CD14-positive monocyte (primary cell): ENCODE data around the gene ASAP3. TPM values are rescaled to one million over a fixed set of nuclear protein-coding genes. Genes with fewer than 3 reads are reported as not detected.

Experiments
- DNase-seq, 3 donors: peaks; one replicate each; pipeline ENCODE4 v3.0.0-alpha.2; 2011 to 2022
- H2AFZ ChIP-seq: 2 replicates; pipeline ENCODE4 v1.6.0; 2012; ENCODE audit warnings: mild to moderate bottlenecking, low read depth, low read length, inconsistent platforms; ENCODE audit not compliant: insufficient read depth, poor library complexity, severe bottlenecking
- H3K27ac ChIP-seq, 2 donors: 1 replicate in 1 of 2; 2 replicates in 1 of 2; pipeline ENCODE4 v1.5.1; 2012 to 2013; ENCODE audit warnings: low read length in 2 of 2, control low read depth in 1 of 2, inconsistent platforms in 1 of 2, low read depth in 1 of 2, mild to moderate bottlenecking in 1 of 2
- H3K27me3 ChIP-seq, 2 donors: one replicate each; pipeline versions ENCODE4 v1.6.0 to v1.6.1; 2011 to 2013; ENCODE audit warnings: low read length in 2 of 2; ENCODE audit not compliant: control insufficient read depth in 2 of 2, insufficient read depth in 2 of 2
- H3K36me3 ChIP-seq, 2 donors: replicated peaks in 1 of 2; 1 replicate in 1 of 2; 2 replicates in 1 of 2; pipeline versions ENCODE4 v1.5.1 to v1.6.1; 2012 to 2013; ENCODE audit warnings: low read length in 2 of 2, control low read depth in 1 of 2, inconsistent platforms in 1 of 2, mild to moderate bottlenecking in 1 of 2; ENCODE audit not compliant: insufficient read depth in 2 of 2, control insufficient read depth in 1 of 2
- H3K4me1 ChIP-seq, 2 donors: 1 replicate in 1 of 2; 2 replicates in 1 of 2; pipeline versions ENCODE4 v1.5.1 to v1.6.1; 2012 to 2013; ENCODE audit warnings: low read length in 2 of 2, control low read depth in 1 of 2, inconsistent platforms in 1 of 2, mild to moderate bottlenecking in 1 of 2, moderate library complexity in 1 of 2; ENCODE audit not compliant: insufficient read depth in 2 of 2, control insufficient read depth in 1 of 2
- H3K4me2 ChIP-seq: replicated peaks from 2 replicates; pipeline ENCODE3; 2012; ENCODE audit warnings: low read length, moderate library complexity, mild to moderate bottlenecking; ENCODE audit not compliant: poor library complexity, severe bottlenecking; ENCODE audit errors: extremely low read depth
- H3K4me3 ChIP-seq, 3 experiments: fragments of 200-600 bp in 1 of 3; sonication (generic) in 1 of 3; replicated peaks in 1 of 3; 1 replicate in 2 of 3; 2 replicates in 1 of 3; pipeline ENCODE4 v1.5.1; 2011 to 2013; ENCODE audit warnings: low read length in 3 of 3, mild to moderate bottlenecking in 3 of 3, control low read depth in 2 of 3, low read depth in 2 of 3, inconsistent platforms in 1 of 3, moderate library complexity in 1 of 3
- H3K79me2 ChIP-seq: 2 replicates; pipeline ENCODE4 v1.6.0; 2012; ENCODE audit warnings: mild to moderate bottlenecking, control low read depth, inconsistent platforms, low read length, moderate library complexity; ENCODE audit not compliant: insufficient read depth
- H3K9ac ChIP-seq: 2 replicates; pipeline ENCODE4 v1.6.0; 2017; ENCODE audit warnings: low read length, mild to moderate bottlenecking; ENCODE audit not compliant: insufficient read depth, poor library complexity, severe bottlenecking
- H3K9me3 ChIP-seq, 2 donors: replicated peaks in 1 of 2; 1 replicate in 1 of 2; 2 replicates in 1 of 2; pipeline versions ENCODE4 v1.5.1 to v1.6.1; 2012 to 2013; ENCODE audit warnings: low read length in 2 of 2, control low read depth in 1 of 2; ENCODE audit not compliant: control insufficient read depth in 1 of 2, insufficient read depth in 1 of 2
- H4K20me1 ChIP-seq: 2 replicates; pipeline ENCODE4 v1.6.0; 2012; ENCODE audit warnings: mild to moderate bottlenecking, low read length, control low read depth, moderate library complexity; ENCODE audit not compliant: insufficient read depth
- H3K27ac Mint-ChIP-seq, 7 donors: one replicate each; pipeline ENCODE4 v1.8.0; 2020; ENCODE audit warnings: mild to moderate bottlenecking in 7 of 7, mixed read lengths in 7 of 7, moderate library complexity in 6 of 7, inconsistent platforms in 2 of 7
- H3K27me3 Mint-ChIP-seq, 3 donors: one replicate each; pipeline ENCODE4 v1.8.0; 2021 to 2022; ENCODE audit warnings: low read depth in 3 of 3, mild to moderate bottlenecking in 3 of 3, mixed read lengths in 3 of 3, moderate library complexity in 3 of 3, inconsistent platforms in 1 of 3
- H3K36me3 Mint-ChIP-seq, 2 donors: one replicate each; pipeline ENCODE4 v1.8.0; 2020; ENCODE audit warnings: mixed read lengths in 2 of 2, inconsistent platforms in 1 of 2, mild to moderate bottlenecking in 1 of 2
- H3K4me1 Mint-ChIP-seq: one replicate; pipeline ENCODE4 v1.8.0; 2020; ENCODE audit warnings: mild to moderate bottlenecking, mixed read lengths
- H3K4me3 Mint-ChIP-seq, 2 donors: one replicate each; pipeline ENCODE4 v1.8.0; 2020; ENCODE audit warnings: mild to moderate bottlenecking in 2 of 2, mixed read lengths in 2 of 2, moderate library complexity in 1 of 2
- H3K9me3 Mint-ChIP-seq, 7 donors: one replicate each; pipeline ENCODE4 v1.8.0; 2020 to 2022; ENCODE audit warnings: mixed read lengths in 7 of 7, mild to moderate bottlenecking in 6 of 7, moderate library complexity in 6 of 7, inconsistent platforms in 2 of 7
- CTCF ChIP-seq: fragments of 200-600 bp; IDR thresholded peaks from one replicate; pipeline ENCODE4 v1.8.0; 2022; ENCODE audit warnings: antibody characterized with exemption, mild to moderate bottlenecking
- WGBS: methylation state at CpG from one replicate; pipeline ENCODE4 v1.1.5; 2013; ENCODE audit warnings: missing lambda C conversion rate; ENCODE audit not compliant: insufficient coverage; 5-methylcytosine and 5-hydroxymethylcytosine counted together
- intact Hi-C, 2 donors: fragments of 100-400 bp; cut with micrococcal nuclease; formaldehyde crosslinking; loops; one replicate each; pipeline versions ENCODE4 v1.15.0 to v1.15.1; 2023
- polyA plus RNA-seq, 3 donors: library from polyadenylated mRNA; depleted of rRNA in 1 of 3; unstranded in 2 of 3; stranded (reverse) in 1 of 3; fragments of 300-500 nt in 2 of 3; fragments of >200 nt in 1 of 3; fragmentation: Illumina TruSeq in 2 of 3; gene quantifications; 1 replicate in 2 of 3; 2 replicates in 1 of 3; pipeline ENCODE4 v1.2.3, GENCODE V29; 2012 to 2021

The ASAP3 gene
- polyA plus RNA-seq, 3 donors: 0.27 to 1.1 TPM; not detected in 1

- DNase-seq: no peak
- peaks cover 46 to 51% (median 48%) of the 10 kb centered on the region in 3 donors for H3K27me3 Mint-ChIP-seq
- H3K36me3 Mint-ChIP-seq: no peaks in the 10 kb centered on the region
- Histone ChIP-seq H3K4me2 (no peak overlapping the region), H3K79me2 (no peaks in the 10 kb centered on the region), H2AFZ (no peak overlapping the region), H3K4me3 (no peak overlapping the region), H3K4me1 (peaks cover 2 to 3% of the 10 kb centered on the region in 2 donors), H4K20me1 (no peaks in the 10 kb centered on the region), H3K9me3 (no peaks in the 10 kb centered on the region), H3K27me3 (peaks cover 19 to 26% of the 10 kb centered on the region in 2 donors), H3K36me3 (no peaks in the 10 kb centered on the region), H3K9ac (no peak overlapping the region), H3K27ac (no peak overlapping the region)
- TF ChIP-seq CTCF: no peak
- peaks cover 5% of the 10 kb centered on the region for H3K4me1 Mint-ChIP-seq
- no peak overlapping the region for H3K4me3 Mint-ChIP-seq
- 43% methylated on average over 1 of the region's 5 CpGs for WGBS
- intact Hi-C loops: no loop called here
- peaks cover 0 to 2% (median 0%) of the 10 kb centered on the region in 7 donors for H3K9me3 Mint-ChIP-seq
- no peak overlapping the region for H3K27ac Mint-ChIP-seq
These were observed 5.9 kb upstream of the ASAP3 start for GRCh38 chr1:23489842-23490241.

- H3K4me1 ChIP-seq: peaks cover 11 to 16% of the 10 kb centered on the region in 2 donors
- H3K79me2 ChIP-seq: no peaks in the 10 kb centered on the region
- no peak for TF ChIP-seq CTCF
- peaks cover 2 to 14% of the 10 kb centered on the region in 2 donors for H3K9me3 ChIP-seq
- no peak overlapping the region for H3K27ac ChIP-seq
- Mint-ChIP-seq H3K36me3 (peaks cover 0 to 5% of the 10 kb centered on the region in 2 donors), H3K4me1 (peaks cover 14% of the 10 kb centered on the region), H3K27ac (peak overlapping the region in 2 of 7 donors; percentile 68 to 70), H3K27me3 (peaks cover 65 to 74% (median 70%) of the 10 kb centered on the region in 3 donors), H3K4me3 (peak overlapping the region; percentile 89 to 95), H3K9me3 (peaks cover 0 to 9% (median 3%) of the 10 kb centered on the region in 7 donors)
- no CpG with 5 or more reads among the region's 7 CpGs for WGBS
- no peaks in the 10 kb centered on the region for H3K36me3 ChIP-seq
- peak overlapping the region; percentile 83 for H3K4me2 ChIP-seq
- peak overlapping the region in 1 of 3 experiments; percentile 80 for H3K4me3 ChIP-seq
- DNase-seq: no peak
- intact Hi-C loops: no loop called here
- no peak overlapping the region for H2AFZ ChIP-seq
- H3K9ac ChIP-seq: no peak overlapping the region
- H4K20me1 ChIP-seq: no peaks in the 10 kb centered on the region
- H3K27me3 ChIP-seq: peaks cover 46 to 56% of the 10 kb centered on the region in 2 donors
These were observed 988 bp upstream of the ASAP3 start for GRCh38 chr1:23485002-23485332.
